Suppressor macrophage treated with lipopolysaccharide for 1 hour (primary cell): Measurements from ENCODE around the gene CTIF.
A peak's percentile ranks its signal among the peaks of the same experiment; 100 is the strongest.
"Not testable (repeated sequence)": the region's sequence is repeated elsewhere in the genome, so short reads cannot be mapped to it uniquely, and the experiment has no call there.

Experiments used
- DNase-seq, 3 donors: peaks; one replicate each; pipeline ENCODE4 v3.0.0-alpha.2; 2020 to 2022

Gene CTIF

DNA sequence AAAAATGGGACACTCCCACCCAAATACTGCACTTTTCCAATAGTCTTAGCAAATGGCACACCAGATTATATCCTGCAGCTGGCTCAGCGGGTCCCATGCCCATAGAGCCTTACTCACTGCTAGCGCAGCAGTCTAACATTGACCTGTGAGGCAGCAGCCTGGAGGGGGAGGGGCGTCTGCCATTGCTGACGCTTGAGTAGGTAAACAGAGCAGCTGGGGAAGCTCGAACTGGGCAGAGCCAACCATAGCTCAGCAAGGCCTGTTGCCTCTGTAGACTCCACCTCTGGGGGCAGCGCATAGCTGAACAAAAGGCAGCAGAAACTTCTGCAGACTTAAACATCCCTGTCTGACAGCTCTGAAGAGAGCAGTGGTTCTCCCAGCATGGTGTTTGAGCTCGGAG is 110.4 kb downstream of the CTIF start:
- no peak for DNase-seq

DNA sequence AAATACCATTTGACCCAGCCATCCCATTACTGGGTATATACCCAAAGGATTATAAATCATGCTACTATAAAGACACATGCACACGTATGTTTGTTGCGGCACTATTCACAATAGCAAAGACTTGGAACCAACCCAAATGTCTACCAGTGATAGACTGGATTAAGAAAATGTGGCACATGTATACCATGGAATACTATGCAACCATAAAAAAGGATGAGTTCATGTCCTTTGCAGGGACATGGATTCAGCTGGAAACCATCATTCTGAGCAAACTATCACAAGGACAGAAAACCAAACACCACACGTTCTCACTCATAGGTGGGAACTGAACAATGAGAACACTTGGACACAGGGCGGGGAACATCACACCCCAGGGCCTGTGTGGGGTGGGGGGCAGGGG is 115.8 kb downstream of the CTIF start:
- DNase-seq: not testable (repeated sequence)

DNA sequence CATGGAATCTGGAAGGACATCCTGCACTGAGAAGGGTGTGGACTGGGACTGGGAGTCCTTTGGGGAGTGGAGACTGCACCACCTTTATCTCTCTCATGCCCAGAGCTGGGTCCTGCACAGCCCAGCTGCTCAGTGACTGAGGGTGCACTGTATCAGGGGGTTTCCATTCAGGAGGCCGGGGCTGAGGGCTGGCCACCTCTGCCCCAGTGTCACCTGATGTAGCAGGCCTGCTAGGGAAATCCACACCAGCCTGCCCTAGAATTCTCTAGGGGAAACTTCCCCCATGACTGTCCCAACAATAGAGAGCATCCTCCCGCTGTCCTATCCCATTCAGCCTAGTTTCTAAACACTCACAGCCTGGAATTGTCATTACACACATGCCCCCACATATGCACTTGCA is 116.7 kb downstream of the CTIF start:
- no peak for DNase-seq

DNA sequence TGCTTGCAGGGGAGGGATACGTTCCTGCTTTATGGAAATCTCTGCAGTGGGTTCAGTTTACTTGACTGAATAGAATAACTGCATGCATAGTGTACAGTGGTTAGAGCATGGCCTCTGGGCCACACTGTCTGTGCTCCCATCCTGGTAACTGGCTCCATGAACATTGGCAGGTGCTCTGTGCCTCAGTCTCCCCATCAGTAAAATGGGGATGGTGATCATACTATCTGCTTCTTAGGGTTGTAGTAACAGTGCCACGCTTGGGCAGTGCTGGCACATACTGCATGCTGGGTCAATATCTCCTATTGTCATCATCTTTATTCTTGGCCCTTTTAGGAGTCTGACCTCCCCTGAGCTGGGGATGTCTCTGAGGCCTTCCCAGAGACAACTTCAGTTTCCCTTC is 117.3 kb downstream of the CTIF start:
- no peak for DNase-seq

DNA sequence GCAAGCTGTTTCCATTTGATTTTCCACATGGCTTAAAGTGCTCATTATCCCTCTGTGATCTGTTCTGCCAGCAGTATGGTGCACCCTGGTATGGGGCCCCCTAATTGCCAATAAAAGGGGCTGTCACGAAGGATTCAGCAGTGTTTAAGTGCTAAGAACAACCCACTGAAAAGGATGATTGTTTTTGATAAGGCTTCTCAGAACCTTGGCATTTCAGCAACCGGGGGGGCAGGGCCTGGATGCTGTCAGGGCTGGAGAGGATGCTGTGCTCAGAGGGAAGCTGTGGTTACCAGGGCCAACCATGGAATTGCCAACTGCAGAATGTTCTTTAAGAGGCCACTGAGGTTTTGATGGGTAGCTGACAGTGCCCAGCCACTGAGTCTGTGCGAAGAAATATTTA is 117.8 kb downstream of the CTIF start:
- DNase-seq: no peak

DNA sequence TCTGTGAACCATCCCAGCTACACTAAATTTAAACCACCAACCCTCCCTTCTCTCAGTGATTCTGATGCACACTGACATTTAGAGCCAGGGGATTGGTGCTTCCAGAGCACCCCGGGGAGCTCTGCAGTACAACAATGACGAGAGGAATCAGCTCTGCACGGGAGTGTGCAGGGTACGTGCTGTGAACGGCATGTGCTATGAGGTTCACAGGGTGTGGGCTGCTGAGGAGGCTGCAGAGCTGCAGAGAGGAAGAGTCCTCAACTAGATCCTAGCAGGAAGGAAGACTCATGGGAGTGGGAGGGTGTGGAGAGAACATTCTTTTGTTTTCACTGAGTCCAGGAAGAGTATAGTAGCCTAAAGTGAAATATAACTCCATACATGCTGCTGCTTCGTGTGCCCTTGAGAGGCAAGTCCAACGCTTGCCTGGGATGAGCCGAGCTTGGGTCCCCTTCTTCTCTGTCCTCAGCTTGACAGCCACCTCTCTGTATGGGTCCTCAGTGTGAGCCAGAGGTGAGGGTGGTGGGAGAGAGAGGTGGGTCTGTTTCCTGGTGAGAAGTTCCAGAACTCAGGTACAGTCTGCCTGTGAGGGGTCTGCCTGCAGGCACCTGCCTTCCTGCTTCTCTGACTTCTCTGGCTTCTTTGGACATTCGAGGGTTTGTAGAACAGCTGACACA is 118.8 kb downstream of the CTIF start:
- peak in 1 of 3 donors; percentile 39 for DNase-seq

DNA sequence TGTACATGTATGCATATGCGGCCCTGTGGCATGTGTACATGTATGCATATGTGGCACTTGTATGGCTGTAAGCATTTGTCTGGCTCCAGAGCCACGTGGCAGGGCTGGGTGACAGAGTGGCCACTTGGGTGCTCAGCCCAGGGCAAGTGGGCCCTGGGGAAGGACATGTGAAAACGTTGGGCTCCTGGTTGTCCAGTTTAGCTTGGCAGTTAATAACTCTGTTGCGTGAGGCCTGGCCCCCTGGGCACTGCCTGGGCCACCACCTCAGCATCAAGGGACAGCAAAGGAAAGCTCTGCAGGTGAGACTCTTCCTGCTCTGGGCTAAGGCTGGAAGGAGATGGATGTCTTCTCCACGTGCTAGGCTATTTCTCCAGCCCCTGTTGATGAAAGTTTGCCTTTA is 119.9 kb downstream of the CTIF start:
- DNase-seq: no peak

DNA sequence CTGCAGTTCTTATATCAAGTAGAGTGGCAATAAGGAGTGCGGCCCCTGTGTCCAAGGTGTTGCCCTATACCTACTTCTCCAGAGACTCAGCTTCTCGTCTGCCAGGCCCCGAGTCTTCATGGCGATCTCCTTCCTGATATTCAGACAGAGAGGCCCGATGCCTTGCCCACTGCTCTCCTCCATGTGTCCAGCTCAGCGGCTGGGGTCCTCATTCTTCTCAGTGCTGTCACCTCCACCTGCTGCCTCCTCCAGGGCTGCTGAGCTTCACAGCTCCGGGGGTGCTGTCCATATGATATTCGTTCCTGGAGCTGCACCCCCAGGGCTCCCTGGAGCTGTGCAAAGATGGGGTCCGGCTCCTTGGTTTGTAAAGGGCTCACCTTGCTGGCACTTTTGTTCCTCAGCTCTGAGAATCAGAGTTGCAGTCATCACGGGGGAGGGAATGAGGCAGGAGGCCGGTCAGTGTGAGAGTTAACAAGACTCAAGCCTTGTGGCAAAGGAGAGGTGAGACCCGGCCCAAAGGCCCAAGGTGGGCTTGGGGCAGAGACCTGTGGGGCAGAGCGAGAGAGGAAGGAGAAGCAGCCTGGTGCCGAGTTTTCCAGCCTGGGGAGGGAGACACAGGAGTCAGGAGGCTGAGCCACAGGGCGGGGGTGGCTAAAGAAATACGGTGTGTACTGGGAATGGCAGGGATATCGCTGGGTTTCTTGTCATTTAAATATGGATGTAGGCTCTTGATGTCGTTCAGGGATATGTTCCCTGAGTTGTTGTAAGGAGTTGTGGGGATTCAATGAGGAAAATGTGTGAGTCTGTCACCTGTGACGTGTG is 120.6 kb downstream of the CTIF start:
- DNase-seq: no peak

DNA sequence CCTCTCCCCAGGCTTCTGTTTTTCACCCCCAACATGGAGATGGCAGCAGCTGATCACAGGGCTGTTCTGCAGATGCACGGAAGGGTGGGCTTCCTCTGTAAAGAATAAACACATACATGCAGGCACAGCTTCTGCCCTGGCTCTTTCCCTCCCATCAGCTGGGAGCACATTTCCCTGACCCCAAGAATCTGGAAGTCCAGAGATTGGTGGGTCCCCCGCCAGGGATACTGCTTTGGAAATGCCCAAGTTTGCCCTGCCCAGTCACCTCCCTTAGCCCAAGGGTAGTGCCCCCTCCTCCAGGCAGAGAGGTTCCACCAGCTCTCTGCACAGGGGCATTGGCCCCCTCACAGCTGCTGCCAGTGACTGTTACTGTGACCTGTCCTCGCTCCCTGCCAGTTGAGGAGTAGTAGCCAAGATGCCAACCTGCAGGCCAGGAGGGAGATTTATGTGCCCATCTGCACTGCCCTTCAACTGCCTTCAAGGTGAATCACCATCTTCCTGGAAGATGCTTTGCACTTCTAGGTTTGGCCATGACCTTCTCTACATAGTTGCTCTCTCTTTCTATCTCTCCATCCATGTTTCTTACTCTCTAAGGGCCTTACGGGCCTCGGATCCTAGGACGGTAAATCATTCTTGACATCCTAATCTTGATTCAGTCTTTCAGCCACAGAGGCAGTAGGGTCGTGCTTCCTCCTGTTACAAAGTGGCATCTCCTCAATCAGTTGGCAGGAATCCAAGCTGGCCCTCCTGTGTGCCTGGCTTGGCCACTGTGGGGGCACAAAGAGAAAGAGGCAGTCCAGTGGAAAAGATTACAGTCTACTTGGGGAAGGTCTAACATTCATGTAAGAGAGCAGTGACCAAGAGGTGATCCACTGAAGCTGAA is 121.8 kb downstream of the CTIF start:
- DNase-seq: no peak

DNA sequence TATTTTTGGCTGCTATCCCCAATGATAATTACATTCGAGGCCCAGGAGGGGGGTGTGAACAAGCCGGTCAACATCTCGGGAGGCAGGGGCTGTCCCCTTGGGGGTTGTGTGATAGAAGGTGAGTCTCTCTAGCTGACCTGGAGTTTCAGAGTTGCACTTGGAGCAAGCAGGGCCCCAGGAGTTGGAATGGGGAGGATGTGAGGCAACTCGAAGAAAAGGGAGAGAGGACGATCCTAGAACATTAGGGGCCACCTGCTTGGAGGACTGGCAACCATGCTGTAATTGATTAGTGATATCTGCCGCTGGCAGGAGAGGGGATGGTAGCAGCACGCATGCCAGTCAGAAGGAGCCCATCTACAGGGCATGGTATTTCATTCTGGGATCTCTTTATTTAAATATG is 122.6 kb downstream of the CTIF start:
- no peak for DNase-seq

DNA sequence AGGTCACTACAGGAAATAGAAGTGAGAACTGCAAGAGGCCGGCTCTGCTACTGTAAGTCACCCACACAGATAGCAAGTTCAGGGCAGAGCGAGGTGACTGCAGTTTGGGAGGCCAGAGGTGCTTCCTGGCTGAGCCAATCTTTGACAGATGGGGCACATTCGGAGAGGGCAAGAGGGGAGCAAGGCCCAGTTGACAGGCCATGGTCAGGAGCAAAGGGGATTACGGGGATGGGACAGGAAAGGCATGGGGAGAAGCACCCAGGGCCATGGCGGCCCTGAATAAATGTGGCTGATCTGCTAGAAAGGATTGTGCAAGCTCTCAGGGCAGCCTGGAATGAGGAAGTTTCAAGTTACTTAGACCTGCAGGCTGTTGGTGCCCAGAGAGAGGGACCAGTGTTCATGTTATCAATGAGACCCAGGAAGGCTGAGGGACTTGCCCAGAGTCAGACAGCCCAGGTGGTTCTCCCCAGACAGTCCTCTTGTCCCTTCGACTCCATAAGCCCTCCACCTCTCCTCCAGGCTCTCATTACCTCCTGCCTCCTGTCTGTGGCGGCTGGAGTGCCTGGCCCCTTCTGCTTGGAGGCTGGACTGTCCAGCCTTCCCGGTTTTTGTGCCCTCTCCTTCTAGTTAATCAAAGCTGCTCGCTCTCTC is 123.3 kb downstream of the CTIF start:
- DNase-seq: peak; percentile 60 to 68 (median 62)

DNA sequence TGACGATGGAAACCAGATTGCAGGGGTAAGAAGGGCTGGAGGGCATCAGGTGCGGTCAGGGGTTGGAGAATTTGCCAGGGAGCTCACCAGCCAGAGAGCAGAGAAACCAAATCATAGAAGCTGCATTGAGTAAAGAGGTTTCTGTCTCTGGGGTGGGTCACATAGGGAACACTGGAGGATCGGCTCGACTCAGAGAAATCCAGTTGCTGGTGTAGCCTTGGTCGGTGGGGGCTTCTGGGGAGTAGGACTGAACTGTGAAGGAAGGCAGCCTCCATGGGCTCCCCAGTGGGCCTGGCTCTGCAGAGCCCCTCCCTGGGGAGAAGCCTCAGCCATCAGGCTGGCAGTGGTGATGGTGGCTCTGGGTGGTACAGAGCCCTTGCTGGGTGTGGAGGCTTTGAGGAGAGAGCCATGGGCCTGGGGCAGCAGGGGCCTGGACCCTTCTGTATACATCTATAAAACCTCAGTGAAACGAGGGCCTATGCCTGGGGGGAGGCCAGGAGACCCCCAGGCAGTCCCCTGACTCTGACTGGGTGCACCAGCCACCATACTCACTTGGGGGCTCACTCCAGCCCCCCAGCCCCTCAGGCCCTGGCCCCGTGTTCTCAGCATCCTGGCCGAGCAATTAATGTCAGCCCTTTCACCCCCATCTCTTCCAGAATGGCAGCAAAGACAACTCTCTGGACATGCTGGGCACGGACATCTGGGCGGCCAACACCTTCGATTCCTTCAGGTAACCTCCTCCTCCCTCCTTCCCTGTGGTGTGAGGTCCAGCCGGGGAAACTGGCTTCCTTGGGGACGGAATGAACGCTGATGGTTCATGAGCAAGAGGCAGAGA is 124.5 kb downstream of the CTIF start:
- no peak for DNase-seq

DNA sequence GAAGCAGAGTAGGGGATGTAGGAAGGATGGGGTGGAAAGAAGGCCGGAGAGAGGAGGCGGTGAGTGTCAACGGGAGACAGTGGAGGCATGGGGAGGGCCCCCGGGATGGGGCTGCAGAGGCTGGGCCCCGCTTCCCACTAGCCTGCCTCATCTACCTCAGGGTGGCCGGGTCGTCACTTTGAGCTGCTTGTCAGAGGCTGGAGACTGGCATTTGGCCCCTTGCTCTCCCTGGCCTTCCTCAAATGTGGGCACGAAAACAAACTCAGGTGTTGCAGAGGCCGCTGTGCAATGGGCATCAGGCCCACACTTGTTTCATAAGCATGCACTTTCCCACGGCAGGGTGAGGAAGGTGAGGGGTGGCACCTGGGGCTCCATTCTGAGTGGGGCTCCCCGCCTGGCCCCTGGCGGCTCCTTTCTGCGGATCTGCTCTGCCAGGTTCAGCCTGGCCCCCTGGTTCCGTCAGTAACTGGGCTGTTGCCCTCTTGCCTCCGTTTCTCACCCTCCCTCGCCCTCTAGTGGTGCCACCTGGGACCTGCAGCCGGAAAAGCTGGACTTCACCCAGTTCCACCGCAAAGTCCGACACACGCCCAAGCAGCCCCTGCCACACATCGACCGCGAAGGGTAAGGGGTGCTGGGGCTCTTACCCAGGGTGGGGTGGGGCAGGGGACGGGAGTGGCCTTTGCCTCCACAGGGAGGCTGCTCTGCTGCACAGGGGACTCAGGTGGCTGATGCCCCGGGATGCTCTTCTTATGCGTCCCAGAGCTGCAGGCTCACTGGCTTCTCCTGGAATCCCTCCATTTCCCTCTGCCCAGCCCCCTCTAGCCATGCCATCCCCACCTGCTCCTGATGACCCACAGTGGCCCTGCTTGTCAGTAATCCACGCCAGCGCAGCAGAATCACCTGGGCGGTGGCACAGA is 125.4 kb downstream of the CTIF start:
- DNase-seq: peak; percentile 56 to 79 (median 70)

DNA sequence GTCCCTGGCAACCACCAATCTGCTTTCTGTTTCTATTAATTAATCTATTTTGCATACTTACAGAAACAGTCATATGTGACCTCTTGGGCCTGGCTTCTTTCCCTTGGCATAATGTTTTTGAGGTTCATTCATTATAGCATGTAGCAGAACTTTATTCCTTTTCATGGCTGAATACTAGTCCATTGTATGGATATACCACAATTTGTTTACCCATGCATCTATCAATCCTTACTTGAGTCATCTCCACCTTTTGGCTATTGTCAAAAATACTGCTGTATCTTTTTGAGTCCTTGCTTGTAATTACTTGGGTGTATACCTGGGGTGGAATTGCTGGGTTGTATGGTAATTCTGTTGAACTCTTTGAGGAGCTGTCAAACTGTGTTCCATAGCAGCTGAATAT is 126.8 kb downstream of the CTIF start:
- no peak for DNase-seq

DNA sequence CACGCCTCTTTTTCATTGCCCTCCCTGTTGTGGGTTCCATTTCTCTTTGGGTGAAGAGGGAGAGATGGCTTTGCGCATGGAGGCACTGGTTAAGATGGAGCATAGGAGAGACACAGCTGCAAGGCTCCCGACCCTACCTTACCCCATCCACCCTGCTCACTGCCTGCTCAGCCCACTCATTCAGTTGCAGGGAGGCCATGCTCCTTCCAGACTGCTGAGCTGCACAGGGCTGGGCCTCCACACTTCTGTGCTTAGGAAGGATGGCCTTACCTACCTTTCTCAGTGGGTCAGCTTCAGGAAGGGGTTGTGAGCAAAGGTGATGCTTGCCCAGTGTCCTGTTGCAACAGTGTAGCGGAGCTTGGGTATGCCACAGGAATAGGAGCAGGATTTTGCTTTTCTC is 127.8 kb downstream of the CTIF start:
- DNase-seq: no peak

DNA sequence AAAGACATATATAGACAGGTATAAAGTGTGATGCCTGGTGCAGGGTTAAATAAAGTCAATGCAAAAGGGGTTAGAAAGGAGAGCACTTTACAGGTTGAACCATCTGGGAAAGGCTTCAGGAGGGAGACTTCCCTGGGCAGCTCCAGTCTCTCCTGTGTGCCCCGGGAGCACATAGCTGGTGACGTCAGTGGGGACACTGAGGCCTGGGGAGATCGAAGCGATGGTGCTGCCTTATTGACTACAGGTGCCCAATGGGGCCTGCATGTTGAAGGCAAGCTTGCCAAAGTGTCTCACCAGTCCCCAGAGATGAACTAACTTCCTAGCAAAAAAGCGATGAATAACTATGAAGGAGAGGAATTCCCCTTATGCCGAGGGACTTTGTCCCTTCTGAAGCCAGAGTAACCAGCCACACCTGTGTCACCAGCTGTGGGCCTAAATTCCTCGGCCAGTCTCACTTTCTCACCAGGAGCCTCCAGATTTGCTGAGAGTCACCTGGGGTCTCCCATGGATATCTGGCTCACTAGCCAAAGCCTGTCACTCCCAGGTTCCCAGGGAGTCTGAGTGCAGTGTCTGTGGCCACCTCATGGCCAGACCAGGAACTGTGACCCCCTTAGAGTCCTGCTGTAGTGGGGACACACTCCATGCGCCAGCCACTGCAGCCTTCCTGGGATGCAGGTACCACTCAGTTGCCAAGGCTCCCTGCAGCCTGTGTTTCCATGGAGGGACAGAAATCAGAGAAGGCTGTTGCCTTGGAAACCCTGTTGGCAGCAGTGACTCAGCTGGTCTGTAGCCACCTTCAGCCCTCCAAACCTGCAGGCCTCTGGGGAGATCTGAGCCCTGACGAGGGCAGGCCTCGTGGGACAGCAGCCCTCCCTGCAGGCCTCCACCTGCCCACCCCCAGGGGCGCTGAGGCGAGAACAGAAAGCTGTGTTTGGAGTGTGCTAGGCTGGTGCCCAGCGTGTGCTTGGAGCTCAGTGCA is 128.7 kb downstream of the CTIF start:
- no peak for DNase-seq

DNA sequence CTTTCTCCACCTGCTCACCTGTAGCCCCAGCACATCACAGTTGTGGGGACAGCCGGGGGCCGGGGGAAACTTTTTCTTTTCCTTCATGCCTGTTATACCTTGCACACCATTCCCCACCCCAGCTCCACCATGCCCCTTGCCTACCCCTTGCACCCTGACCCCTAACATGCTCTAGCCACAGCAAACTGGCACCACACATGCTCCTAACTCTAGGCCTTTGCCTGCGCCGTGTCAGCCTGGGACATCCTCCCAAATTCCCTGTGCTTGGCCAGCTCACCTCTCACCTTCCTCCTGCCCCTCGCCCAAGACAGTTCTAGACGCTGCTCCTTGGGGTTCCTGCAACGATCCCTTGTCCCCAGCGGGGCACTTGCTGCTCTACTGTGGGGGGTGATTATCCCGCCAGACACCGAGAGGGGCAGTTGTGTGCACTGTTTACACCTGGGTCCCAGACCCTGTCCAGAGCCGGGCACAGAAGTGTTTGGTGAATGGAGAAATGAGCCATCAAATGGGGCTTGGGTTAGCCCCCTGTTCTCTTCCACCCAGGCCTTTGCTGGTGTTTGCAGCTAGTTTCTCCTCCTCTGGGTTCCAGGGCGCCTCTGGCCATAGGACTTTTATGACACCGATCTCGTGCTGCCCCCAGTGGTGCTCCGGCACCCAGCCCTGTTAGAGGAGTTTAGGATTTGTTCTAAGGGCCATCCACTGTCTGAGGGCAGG is 129.8 kb downstream of the CTIF start:
- no peak for DNase-seq

DNA sequence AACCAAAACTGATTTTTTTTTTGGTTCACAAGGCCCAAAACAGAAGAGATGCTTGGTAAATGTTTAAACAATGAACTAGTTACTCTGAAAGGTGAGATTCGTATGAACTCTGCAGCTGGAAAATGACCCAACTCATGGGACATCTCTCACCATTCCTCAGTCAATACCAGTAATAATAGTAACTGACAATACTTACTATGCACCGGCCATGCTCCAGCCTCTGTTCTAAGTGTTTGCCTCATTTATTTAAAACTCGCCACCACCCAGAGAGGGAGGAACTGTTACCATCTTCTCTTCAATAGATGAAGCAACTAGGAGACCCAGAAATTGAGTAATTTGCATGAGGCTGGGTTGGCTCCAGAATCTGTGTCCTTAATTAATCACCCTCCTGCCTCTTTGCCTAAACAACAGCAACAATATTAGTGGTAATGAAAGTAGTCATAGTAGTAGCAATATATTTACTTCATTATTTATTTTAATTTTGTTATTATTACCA is 130.4 kb downstream of the CTIF start:
- no peak for DNase-seq
